GM12873 (cell line): ENCODE results near the gene CNOT10.

Experiments used
- TF ChIP-seq, protein P1 (sequence below): IDR thresholded peaks from 2 replicates; pipeline ENCODE4 v1.5.1; 2012; ENCODE audit warnings: low read depth, mild to moderate bottlenecking, moderate library complexity, low read length, control low read depth; ENCODE audit not compliant: insufficient read depth; ENCODE audit errors: missing control alignments

CNOT10 gene

DNA sequence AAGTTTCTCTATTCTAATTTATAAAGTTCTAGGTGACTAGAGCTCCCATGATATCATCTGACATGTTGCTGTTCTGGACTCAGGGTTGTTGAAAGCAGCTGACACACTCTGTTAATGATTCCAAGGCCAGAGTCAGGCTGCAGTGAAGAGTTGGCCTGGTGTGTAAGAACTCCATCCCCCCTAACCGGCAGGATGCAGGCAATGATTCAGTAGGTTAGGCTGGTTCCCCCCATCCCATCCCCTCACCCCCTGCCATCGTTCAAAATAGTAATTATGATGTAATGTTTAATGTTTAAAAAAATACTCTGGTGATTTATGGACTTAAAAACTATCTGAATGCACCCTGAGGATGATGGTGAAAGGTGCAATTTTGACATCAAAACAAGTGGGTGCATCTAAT, 128.2 kb downstream of the CNOT10 start:
- TF ChIP-seq, protein P1, sequence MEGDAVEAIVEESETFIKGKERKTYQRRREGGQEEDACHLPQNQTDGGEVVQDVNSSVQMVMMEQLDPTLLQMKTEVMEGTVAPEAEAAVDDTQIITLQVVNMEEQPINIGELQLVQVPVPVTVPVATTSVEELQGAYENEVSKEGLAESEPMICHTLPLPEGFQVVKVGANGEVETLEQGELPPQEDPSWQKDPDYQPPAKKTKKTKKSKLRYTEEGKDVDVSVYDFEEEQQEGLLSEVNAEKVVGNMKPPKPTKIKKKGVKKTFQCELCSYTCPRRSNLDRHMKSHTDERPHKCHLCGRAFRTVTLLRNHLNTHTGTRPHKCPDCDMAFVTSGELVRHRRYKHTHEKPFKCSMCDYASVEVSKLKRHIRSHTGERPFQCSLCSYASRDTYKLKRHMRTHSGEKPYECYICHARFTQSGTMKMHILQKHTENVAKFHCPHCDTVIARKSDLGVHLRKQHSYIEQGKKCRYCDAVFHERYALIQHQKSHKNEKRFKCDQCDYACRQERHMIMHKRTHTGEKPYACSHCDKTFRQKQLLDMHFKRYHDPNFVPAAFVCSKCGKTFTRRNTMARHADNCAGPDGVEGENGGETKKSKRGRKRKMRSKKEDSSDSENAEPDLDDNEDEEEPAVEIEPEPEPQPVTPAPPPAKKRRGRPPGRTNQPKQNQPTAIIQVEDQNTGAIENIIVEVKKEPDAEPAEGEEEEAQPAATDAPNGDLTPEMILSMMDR = no peak

DNA sequence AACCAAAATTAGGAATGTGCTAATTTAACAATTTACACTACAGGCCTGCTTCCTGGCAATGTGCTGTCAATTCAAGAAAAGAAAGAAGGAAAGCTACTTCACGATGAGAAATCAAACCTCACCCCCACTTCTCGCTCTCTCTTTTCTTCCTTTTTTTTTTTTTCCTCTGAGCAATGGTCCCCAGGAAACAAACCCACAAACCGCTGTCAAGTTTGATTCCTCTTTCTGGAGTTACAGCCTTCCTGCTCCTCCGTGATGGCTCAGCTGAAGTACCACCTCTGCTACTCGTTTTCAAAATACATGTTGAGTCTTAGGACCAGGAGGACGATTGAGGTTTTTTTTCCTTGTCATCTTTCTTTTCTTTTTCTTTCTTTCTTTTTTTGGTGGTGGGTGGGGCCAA, 129.4 kb downstream of the CNOT10 start:
- TF ChIP-seq, protein P1 = no peak

DNA sequence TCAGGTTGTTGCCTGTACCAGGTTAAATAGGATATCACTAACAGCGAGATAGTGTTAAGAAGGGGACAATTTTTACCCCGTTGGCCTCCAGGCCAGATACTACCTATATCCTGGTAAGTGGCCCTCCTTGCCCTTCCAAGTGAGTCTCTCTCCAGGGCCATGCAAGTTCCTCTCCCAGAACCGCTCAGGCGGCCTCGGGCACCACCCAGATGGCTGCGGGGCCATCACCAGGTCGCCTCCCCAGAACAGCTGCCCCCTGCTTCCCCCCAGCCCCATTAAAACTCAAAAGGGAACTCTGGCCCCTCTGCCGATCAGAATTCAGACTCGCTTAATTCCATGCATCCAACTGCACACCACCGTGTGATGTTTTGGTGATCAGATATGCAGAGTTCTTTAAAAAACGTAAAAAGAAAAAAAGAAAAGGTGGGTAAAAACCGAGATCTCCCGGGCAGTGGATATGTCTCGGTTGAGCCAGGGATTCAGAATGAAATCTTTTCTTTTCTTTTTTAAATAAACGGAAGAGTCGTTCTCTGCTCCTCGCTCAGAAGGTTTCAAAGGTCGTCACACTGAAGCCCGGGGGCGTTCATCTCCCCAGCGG, 131.0 kb downstream of the CNOT10 start:
- TF ChIP-seq, protein P1 = no peak

DNA sequence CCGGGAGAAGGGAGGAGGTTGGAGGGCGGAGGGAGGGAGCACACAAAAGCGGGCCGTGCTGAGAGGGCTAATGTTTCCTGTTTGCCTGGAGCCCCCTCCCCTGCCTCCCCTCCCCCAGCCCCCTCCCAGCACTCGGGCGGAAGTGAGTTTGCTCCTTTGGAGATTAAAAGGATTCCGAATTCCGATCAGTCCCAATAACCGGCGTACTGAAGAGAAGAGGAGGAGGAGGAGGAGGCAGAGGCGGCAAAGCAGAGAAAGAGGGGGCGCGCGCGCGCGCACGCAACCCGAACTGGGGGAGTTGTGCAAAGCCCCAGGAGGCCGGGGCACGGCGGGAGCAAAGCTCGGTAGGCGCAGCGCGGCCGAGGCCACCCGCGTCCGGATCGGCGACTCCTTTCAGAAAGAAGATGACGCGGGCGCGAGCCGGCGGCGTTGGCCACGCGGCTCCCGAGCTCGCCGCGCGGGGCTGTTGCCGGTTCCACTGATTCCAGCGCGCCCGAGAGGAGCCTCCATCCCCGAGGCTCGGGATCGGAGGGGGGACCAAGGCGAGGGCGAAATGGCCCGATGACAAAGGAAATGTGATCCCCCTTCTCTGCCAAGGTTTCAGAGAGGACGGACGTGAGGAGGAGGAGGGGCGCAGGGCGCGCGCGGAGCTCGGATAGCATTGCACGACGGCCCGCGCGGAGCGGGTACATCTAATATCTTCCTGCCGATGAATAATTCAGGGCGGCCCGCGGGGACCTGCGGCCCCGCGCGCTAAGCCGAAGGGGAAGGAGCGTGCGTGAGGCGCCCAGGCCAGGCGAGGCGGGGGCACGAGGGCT, 131.7 kb downstream of the CNOT10 start:
- TF ChIP-seq, protein P1 = no peak

DNA sequence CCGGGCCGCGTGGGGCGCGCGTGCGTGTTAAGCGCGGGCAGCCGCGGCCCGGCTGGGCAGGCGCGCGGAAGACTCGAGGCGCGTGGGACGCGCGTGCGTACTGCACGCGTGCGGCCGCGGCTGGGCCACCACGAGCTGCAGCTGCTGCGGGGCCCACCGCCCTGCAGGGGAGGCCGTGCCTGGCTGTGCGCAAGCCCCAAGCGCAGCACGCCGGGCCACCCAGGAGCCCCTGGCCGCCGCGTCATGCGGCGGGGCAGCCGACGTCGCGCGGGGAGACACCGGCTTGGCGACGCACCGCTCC, 132.2 kb downstream of the CNOT10 start:
- TF ChIP-seq, protein P1 = no peak

DNA sequence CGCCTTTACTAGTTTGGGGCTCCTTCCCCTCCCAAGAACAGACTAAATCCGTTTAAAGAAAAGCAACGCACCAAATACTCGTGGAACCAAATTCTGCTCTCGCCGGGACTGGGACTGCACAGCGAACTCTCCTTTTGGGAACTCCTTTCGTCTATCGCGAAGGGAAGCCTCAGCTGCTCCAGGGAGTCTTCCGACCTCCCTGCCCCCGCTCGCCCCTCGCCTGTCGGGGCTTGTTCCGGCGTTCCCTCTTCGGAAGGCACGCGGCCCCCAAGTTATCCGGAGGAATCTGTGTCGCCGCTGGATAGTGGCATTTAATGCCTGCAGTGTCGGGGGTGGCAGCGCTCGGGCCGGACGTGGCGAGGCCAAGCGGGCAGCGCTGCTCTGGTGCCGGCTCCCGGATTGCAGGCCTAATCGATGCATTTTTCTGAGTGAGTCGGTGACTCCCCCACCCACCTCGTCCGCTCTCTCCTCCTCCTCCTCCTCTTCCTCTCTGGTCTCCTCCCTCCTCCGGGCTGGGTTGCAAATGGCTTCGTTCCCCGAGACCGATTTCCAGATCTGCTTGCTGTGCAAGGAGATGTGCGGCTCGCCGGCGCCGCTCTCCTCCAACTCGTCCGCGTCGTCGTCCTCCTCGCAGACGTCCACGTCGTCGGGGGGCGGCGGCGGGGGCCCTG, 132.7 kb downstream of the CNOT10 start, which contains the start of gene TRIM71:
Gene TRIM71, plus strand, starts transcription at position 440 of the 671 bp plus-strand sequence. Its CDS starts 84 bp downstream, at position 524.
- TF ChIP-seq, protein P1 = no peak
